NCI-H1105 (cell line): ENCODE data around the gene AAMDC.
A peak's percentile ranks its signal among the peaks of the same experiment; 100 is the strongest.
"Not testable (repeated sequence)": the region's sequence is repeated elsewhere in the genome, so short reads cannot be mapped to it uniquely, and the experiment has no call there.

Experiments
- DNase-seq: peaks from one replicate; lab custom pipeline; 2025; lab: John Stamatoyannopoulos, UW

Gene AAMDC

GRCh38 chr11:77886401-77886800, 65.5 kb downstream of the AAMDC start:
- DNase-seq, result no peak

DNA sequence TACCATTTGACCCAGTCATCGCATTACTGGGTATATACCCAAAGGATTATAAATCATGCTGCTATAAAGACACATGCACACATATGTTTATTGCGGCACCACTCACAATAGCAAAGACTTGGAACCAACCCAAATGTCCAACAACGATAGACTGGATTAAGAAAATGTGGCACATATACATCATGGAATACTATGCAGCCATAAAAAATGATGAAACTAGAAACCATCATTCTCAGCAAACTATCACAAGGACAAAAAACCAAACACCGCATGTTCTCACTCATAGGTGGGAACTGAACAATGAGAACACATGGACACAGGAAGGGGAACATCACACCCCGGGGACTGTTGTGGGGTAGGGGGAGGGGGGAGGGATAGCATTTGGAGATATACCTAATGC, 68.1 kb downstream of the AAMDC start:
- not testable (repeated sequence) for DNase-seq

DNA sequence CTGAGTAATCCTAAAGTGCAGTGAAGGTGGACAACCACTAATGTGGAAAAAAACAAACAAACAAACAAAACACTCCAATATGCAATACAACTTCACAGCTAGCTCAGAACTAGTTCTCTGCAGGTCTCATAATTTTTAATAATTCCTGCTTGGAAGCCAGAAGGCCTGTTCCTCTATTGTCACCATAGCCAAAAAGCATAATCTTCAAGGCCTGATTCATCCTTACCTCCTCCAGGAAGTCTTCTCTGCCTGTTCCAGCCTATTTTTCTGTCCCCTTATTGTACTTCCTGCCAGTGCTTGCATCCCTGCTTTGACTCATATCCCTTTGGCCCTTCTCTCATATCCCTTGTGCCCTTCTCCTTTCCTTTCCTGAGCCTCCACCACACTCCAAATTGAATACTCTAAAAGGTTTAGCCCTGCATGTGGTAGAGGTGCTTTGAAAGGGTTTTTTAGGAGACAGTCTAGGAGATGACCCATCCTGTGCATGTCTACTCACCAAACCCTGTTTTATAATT, 69.2 kb downstream of the AAMDC start:
- DNase-seq, result not testable (repeated sequence)

GRCh38 chr11:77890619-77891056, 69.7 kb downstream of the AAMDC start:
- DNase-seq, result not testable (repeated sequence)

- DNase-seq, result not testable (repeated sequence)
Measured at GRCh38 chr11:77891256-77891655, 70.3 kb downstream of the AAMDC start.

DNA sequence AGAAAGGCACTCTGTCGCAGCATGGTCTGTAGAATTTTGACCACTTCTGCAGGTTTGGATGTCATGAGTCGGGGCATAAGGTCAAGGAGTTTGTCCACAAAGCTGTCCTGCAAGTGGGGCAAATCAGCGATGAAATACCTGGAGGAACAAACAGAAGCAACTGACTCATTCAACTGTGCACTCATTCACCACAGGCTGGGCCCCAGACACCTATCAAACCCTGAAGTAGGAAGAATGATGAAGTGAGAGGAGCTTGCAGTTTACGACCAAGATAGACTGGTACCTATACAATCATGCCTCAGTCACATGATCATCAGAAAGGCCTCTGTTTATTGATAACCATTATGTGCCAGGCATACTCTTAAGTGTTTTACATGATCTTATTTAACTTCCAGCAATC, 70.8 kb downstream of the AAMDC start:
- not testable (repeated sequence) for DNase-seq

GRCh38 chr11:77894949-77895348, 74.0 kb downstream of the AAMDC start:
- not testable (repeated sequence) for DNase-seq

DNA sequence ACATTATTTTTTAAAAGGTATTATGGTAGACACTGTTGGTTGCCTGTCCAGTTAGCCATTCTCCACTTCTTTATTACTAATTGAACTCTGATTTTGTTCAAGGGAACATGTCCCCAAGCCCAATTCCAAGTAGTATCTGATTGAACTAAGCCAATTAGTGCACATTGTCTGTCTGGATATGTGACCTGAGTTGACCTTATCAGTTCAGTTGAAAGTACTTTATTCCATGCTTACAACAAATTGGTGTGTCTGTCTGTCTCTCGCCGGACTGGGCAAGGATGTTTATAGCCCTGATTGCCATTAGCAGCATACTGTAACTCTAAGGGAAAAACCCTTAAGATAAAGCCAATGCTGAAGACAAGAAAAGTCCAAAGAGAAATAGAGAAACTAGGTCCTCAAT, 87.9 kb downstream of the AAMDC start:
- no peak for DNase-seq

GRCh38 chr11:77909277-77909676, 88.3 kb downstream of the AAMDC start:
- no peak for DNase-seq

- DNase-seq, result not testable (repeated sequence)
Measured at GRCh38 chr11:77910828-77911227, 89.9 kb downstream of the AAMDC start.

DNA sequence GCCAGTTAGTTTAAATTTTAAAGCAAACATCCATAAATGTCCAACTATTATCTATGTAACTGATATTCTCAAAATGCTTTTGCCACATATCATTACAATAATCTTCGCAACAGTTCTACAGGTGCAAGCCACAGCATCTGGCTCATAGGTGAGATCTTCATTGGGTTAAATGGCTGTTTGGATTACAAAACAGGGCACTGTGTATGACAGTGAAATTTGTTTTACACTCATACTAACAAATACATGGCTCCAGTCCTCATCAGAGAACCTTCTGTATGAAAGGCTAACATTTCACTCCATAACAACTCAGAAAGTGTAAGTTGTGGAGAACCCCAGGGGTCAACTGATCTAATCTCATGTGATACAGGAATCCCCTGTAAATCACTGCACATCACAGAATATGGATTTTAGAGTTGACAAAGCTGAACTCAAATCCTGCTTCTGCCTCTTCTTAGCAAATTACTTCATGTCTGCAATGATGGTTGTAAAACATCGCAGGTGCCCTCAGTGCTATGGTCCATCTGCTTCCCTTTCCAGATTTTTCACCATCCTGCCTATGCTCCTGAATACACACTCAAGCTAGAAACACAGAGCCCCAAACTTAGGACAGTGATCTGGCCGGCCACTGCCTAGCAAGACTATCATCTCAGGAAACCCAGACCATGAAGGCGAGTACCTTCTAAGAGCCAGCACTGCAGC, 92.8 kb downstream of the AAMDC start:
- DNase-seq, result not testable (repeated sequence)

DNA sequence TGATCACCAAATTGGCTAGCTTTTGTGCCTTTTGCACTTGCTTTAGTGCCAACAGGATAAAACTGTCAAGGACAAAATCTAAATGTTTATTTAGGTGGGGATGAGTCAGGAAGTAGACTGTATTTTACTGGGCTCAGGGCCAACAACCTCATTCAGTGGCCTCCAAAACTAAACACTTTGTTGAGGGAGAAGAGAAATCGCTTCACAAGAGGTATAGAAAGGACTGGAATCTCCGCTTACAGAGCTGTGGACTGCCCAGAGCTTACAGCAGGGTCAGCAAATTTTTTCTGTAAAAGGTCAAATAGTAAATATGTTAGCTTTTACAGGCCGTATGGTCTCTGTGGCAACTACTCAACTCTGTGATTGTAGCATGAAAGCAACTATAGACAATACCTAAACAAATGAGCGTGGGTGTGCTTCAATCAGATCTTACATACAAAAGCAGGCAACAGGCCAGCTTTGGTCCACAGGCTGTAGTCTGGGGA, 93.4 kb downstream of the AAMDC start:
- peak; percentile 30 for DNase-seq

- not testable (repeated sequence) for DNase-seq
Measured at GRCh38 chr11:77917713-77918112, 96.8 kb downstream of the AAMDC start.
